Germinal center (tissue), 1 donor: Measurements from ENCODE around the gene EMC8.
A peak's percentile ranks its signal among the peaks of the same experiment; 100 is the strongest.

Experiments
- DNase-seq: peaks from one replicate; pipeline ENCODE4 v3.0.0; 2012; ENCODE audit warnings: mixed read lengths, low spot score

EMC8 gene

DNA sequence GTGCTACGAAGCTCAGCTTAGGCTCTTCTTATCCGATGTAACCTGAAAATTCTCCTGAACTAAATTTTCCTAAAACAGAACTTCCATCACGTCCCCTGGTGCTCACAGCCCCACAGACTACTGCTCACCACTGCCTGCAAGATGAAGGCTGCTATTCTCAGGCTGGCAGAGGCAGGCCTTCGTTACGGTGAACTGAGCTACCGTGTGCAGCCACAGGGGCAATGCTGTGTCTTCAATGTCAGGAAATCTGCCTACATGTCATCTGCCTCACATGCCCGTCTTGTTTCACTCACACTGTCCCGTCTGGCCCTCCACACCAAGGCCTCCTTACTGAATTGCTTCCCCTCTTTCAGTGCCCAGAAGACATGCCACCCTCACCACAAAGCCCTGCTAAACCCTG is 15.9 kb downstream of the EMC8 start:
- no peak for DNase-seq

DNA sequence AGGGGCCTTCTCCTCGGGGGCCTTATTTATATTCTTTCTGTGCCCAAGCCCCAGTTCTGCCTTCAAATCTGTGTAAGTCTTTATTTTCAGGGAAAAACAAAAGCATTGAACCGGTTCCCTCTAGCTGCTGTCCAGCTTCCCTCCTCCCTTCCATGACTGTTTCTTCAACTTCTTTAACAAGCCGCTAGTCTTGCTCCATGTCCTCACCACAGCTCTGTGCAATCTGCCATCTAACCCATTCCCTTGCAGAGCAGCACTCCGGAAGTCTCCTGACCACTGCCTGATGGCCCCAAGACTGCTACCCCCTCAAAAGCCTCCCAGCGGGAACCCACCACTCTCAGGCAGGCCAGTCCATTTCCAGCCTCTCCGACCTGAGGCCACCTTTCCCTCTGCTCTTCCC is 16.9 kb downstream of the EMC8 start:
- DNase-seq, result no peak

DNA sequence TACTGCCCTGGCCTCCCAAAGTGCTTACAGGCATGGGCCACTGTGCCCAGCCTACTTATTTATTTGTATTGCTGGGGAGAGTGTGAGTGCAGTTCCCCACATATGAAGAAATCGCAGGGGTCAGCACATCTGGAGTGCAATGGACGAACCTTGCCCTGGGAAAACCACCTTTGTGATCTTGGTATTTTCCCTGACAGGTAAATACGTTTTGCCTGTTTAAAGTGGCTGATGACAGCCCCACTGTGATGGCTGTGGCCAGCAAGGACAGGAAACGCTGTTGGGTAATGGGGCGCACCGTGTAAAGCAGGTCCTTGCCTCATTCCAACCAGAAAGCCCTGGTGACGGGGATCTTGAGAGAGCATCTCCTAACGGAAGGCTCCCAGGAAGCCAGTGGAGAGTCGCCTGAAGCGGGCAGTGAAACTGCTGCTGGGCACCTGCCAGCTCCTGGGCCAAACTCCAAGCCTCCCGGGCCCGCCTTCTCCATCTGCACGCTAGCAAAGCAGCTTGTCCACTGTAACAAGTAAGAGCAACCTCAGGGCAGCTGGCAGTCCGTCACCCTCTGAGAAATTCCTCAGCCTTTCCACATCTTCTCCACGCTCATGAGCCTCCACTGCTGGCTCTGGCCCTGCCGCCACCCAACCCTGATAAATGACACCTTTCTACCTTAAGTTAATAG is 17.5 kb downstream of the EMC8 start:
- DNase-seq, result no peak

DNA sequence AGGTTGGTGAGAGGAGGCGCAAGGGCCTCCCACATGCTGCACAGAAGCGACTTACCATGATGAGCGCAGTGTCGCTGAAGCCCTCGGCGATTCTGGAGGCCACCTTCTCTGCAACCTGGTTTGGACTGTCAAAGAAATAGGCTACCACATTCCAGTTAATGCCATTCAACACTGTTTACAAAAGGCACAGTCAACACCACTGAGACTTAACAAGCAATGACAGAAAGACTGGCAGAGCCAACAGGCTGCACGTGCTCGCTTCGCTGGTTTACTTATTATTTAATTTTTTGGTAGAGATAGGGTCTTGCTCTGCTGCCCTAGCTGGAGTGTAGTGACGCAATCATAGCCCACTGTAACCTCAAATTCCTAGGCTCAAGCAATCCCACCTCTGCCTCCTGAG is 18.2 kb downstream of the EMC8 start:
- no peak for DNase-seq

DNA sequence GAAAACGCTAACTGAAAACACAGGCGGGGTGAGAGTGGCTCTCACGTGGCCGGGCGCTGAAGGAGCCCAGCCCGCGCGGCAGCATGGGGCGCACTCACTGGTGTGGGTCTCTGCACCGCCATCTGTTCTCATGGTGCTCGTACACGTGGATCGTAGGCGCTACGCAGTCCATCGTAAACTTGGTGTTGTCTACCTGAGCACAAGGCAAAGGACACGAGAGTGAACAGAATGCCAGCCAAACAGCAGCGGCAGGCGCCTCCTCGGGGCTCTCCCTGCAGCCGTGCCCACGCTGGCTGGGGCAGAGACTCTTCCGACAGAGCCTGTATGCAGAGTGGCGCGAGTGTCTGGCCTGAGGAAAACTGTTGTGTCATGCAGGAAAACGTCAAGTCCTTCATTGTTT is 19.1 kb downstream of the EMC8 start:
- no peak for DNase-seq

DNA sequence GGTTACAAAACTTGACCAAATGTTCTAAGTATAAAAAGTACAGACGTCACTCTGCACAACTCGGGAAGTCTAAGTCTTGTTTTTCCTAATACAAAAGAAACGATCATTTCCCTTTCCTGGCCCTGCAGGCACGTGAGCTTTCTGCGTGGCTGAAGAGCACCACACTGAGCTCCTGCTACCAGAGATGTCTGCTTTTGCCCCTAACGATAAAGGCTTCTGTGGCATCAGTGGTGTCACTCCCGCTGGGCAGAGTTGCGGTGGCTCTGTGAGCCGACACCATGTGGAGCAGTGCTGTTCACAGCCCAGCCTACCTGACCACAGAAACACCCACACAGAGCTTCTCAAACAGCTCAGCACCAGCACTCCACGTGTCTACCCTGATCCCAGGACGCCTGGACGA is 20.5 kb downstream of the EMC8 start:
- DNase-seq, result no peak

DNA sequence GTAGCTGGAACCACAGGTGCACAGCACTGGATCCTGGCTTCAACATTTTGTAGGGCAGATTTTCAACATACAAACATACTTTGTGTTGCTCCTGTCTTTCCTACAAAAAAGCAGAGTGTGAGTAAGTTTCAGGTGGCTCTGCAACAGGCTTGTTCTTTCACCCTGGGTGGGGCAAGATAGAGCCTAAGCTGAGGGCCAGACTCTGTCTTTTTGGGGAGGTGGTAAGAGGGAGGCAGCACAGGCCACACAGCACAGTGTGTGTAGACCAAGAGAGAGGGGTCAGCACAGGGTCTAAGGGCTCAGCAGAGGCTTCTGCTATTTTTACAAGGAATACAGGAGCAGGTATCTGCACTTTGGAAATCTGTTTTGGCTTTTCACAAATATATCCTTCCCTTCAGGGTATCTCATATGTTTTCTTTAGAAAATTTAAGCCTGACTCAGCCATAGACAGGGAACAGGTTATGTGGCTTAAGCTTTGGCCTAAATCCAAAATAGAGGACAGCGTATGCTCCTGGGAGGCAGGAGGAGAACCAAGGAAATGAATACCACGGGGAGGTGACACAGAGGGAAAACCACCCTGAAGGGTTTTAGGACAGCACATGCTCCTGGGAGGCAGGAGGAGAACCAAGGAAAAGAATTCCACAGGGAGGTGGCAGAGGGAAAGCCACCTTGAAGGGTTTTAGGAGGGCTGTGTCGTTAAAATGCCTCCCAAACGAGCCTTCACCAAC is 21.6 kb downstream of the EMC8 start:
- no peak for DNase-seq

DNA sequence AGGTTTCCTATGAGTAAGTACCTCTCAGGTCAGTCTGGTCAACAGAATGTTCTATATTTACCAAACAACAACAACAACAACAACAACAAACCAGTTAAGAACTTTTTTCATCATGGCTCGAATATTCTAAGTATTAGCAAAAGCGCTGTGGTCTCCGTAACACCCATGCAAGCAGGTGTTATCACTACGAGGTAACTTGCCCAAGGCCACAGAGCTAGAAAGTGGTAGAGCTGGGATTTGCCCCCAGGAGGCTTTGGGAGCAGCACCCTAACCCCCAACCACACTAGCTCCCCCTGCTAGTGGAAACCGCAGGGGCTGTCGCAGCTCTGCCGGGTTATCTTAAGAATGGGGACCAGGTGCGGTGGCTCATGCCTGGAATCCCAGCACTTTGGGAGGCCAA is 24.5 kb downstream of the EMC8 start:
- no peak for DNase-seq

DNA sequence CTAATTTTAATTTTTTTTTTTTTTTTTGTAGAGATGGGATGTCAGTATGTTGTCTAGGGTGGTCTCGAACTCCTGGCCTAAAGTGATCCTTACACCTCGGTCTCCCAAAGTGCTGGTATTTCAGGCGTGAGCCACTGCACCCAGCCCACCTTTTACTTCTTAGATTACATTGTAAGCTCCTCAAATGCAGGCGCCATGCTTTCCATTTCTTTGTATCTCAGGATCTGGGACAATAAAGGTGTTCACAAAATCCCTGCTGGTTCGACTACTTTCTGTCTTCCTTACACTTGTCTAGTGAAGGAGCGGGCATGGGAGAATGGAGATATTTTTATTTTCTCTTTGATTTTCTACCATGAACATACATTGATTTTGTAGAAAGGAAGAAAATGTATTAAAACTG is 25.2 kb downstream of the EMC8 start:
- DNase-seq, result no peak

DNA sequence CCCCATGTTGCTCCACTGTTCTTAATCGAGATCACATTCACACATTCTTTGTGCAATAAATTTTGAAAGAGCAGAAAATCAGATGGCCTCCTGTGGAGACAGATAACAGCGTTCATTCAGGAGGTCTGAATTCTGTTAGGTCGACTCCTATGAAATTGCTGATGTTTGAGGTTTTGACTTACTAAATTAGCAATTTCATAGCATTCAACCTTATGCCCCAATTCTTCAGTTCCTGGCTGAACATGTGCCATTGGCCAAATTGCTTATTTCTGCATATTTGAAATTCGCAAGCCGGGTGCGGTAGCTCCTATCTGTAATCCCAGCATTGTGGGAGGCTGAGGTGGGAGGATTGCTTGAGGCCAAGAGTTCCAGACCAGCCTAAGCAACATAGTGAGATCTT is 26.3 kb downstream of the EMC8 start:
- no peak for DNase-seq

DNA sequence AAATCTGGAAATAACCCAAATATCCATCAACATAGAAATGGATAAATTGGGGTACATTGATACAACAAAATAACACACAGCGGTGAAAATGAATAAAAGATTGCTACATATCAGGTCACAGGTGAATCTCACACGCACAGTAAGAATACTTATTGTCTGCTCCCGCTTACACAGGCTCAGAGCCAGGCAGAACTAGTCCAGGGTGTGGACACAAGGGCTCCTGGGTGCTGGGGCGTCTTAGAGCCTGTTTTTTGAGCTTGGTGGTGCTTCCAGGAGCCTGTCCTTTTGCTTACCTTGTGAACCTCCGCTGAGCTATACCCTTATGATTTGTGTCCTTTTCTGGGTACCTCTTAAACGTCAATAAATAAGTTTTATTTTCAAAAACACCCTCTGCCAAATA is 28.6 kb downstream of the EMC8 start:
- no peak for DNase-seq

DNA sequence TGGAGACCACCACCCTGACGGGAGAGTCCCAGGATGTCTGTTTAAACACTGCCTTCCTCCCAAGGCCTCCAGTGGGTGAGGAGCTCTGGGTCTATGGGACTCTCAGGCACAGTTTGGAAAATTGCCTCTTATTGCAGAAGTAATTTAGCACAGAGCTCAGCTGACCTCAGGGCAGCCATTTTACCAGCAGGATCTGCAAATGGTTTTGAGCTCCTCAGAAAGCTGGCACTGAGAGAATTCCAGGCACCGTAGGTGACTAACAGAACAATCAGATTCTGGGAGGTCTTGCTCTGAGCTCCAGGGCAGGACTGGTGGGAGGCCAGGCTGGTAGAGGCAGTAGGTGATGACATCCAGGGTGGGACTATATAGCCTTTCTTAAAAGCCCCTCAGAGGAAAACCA is 31.1 kb downstream of the EMC8 start:
- no peak for DNase-seq

DNA sequence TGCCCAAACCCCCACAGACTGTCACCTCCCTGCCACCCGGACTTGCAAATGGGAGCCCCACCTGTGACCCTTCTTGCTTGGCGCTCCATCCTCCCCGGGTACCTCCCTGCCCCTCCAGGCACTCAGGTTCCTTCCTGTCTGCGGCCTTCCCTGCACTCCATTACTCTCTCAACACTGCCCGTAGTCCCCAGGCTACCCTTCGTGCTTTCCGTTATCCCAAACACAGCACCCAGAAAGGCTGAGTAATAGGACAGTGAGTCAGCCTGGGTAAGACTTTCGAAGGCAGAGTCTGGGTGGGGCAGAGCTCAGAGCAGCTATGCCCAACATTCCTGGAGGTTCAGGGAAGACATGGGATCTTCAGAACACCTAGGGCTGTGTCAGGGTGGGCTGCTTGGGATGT is 31.8 kb downstream of the EMC8 start:
- no peak for DNase-seq

DNA sequence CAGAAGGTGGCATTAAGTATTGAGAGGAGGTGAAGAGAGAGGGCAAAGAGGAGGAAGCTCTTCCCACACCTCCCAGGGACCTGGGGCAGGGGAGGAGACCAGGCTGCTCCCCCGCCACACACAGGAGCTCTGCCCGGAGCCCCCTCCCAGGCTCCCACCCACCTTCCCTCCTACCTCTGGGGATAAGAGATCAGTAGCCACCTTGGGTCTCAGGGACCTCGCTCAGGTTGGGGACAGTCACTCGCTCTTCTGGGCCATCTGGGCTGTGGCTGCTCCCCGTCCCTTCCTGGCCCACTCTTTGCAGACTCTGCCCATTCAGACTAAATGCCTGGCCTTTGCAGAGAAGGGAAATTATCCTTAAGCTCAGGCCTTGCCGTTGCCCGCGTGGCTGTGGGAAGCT is 33.6 kb downstream of the EMC8 start:
- DNase-seq, result no peak

DNA sequence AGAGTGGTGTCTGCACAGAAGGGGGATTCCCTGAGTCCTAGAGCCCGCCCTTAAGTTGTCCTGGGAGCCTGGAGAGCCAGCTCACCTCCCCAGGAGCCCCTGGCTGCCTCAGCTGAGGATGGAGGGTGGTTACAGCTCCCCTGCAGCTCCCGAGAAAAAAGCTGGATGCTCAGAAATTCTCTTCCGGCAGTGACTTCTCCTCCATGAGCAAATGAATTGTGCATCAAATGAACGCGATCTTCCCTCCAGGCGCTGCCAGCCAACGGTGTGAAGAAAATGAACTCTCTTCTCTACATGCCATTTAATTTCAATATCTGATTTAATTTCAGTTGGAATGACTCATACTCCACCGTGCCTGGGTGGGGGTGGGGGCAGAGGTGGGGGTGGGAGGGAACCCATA is 34.1 kb downstream of the EMC8 start:
- DNase-seq, result no peak

DNA sequence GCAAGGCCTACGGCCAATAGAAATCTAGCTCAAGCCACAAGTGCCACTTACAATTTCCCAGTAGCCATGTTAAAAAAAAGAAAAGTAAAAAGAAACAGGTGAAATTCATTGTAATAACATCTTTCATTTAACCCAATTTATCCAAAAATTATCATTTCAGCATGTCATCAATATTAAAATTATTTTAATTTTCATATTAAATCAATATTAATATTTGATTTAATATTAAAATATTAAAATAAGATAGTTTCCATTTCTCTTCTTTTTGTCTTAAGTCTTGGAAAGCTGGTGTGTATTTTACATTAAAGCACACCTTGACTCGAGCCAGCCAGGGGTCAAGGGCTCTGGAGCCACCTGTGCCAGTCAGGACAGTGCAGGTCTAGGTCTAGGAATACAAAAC is 35.7 kb downstream of the EMC8 start:
- no peak for DNase-seq

DNA sequence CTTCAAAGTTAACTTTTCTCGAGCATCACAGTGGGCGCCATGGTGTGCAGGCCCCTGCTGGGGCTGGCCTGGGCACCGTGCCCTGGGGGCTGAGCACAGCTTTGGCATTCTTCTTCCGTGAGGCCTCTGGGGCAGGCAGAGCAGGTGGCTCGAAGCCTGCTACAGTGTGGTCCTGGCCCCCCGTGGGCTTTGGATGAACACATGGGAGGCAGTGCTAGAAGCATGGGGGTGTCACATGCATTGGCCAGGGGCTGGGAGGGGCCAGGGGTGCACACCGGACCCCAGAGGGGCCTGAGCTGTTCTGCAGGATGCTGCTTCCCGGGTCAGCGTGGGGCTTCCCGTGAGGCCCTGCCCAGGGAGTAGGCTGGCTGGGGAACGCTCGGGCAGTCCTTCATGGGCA is 36.4 kb downstream of the EMC8 start:
- no peak for DNase-seq

DNA sequence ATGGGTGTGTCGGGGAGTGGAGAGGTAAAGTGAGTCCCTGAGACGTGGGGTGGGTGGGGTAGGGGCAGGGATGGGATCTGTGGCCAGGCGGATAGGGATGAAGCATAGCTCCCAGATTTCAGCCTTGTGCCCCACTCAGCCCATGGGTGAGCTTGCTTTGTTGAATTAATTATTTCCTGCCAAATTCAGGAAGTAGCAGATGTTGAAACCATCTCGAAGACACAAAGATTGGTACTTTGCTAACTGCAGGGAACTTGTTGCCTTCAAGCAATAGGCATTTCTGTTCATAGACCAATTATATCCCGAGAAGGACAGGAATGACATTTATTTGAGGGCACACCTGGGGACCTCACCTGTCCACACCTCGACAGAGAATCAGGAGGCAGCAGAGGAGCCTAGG is 37.5 kb downstream of the EMC8 start:
- peak; percentile 54 for DNase-seq

DNA sequence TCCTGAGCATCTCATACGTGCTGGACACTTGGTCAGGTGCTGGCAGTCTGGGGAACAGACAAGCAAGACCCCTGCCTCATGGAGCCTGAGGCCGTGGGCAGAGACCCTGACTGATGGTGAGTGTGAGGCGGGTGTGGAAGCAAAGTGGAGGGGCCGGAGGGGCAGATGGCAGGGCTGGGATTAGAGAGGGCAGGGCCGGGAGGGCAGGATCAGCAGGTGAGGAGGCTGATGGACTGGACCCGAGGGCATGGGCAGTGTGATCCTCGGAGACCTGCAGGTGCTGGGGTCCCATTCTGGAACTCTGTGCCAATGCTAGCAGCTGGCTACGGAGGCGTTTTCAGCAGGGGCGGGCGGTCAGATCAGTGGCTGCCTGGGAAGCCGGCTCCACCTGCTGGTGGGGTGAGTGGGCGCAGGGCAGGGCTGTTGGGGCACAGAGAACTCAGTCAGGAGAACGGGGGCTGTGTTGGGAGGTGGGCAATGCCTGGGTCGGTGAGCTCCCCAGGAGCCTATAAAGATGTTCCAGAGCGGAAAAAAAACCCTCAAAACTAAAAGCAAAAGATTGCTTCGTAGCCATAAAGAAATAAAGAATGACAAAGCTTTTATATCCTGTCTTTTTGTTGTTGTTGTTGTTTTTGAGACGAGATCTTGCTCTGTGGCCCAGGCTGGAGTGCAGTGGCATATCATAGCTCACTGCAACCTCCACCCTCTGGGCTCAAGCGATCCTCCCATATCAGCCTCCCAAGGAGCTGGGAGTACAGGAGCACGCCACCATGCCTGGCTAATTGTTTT is 39.5 kb downstream of the EMC8 start:
- DNase-seq, result peak; percentile 61

DNA sequence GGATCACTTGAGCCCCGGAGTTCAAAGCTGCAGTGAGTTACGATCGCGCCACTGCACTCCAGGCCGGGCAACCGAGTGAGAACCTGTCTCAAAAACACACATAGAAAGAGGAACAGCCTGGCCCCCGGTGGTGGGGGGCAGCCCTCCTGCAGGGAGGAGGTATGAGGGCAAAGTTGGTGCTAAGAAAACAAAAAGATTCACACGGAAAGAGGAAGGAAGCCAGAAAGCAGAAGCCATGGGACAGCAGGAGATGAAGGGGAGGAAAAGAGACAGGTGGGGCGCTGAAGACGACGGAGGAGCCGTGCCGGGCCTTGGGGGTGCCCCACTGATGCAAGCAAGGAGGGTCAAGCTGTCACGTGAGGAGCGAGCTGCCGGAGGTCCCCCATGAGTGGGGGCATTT is 40.2 kb downstream of the EMC8 start:
- DNase-seq, result peak; percentile 69

DNA sequence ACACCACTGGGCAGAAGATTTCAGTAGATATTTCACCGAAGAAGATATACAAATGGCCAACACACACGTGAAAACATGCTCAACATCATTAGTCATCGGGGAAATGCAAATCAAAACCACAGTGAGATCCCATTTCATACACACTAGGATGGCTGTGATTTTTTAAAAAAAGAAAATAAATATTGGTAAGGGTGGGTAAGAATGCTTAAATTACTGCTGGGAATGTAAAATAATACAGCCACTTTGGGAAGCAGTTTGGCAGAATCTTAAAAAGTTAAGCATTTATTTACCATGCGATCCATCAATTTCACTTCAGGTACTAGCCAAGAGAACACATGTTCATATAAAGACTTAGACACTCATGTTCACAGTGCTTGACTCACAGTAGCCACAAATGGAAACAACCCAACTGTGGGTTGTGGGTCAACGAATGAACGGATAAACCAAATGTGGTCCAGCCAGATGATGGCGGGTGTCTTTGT is 42.0 kb downstream of the EMC8 start:
- DNase-seq, result no peak

DNA sequence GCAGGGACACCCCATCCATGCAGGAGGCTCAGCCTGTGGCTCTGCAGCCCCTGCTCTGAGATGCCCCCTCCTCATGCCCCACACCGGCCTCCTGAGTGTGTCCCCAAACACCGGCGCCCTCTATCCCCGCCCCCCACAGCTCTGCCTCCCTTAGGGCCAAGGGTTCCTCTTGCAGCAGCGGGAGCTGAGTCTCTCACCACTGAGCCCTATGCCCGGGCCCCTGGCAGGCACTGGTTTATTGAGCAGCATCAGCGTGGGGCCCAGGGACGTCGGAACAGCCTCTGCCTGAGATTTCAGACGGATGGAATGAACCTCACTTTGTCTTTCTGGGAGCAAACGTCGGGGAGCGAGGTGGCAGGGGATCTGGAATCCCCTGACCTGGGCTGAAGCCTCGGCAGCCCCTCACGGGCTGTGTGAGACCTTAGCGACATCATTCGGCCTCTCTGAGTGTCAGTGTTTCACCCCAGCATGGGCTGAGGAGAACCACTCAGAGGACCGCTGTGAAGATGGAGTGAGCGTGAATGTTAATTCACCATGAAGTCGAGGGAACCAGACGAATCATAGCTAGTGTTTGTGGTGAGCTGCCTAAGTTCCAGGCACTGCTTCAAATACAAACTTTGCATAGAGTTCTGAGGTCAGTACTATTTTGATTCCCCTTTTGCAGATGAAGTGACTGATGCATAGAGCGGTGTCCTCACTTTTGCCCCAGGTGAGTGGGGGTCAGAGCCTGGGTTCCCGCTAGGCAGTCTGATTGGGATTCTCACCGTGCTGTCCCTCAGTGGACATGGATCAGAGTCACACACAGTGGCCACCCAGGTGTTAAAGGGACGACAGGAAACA is 43.2 kb downstream of the EMC8 start:
- peak; percentile 69 for DNase-seq
